GM19240 (cell line): ENCODE results near the gene SP1.
A peak's percentile ranks its signal among the peaks of the same experiment; 100 is the strongest.
"Not testable (repeated sequence)": the region's sequence is repeated elsewhere in the genome, so short reads cannot be mapped to it uniquely, and the experiment has no call there.

ENCODE experiments used
- DNase-seq: peaks from one replicate; pipeline ENCODE4 v3.0.0; 2011; ENCODE audit warnings: low spot score; ENCODE audit not compliant: insufficient read length

The SP1 gene

GRCh38 chr12:53444593-53445325, 64.8 kb downstream of the SP1 start:
- not testable (repeated sequence) for DNase-seq

DNA sequence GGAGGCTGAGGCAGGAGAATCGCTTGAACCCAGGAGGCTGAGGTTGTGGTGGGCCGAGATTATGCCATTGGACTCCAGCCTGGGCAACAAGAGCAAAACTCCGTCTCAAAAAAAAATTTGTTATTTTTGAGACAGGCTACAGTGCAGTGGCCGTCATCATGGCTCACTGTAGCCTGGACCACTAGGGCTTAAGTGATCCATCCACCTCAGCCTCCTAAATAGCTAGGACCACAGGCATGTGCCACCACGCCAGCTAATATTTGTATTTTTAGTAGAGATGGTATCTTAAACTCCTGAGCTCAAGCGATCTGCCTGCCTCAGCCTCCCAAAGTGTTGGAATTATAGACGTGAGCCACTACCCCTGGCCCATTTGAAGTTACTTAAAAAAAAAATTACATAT, 71.0 kb downstream of the SP1 start:
- DNase-seq: no peak

GRCh38 chr12:53451661-53452158, 71.7 kb downstream of the SP1 start, which contains the start of gene PCBP2:
Gene PCBP2, plus strand, starts transcription at chr12:53452102. Its CDS starts 2,699 bp downstream, at chr12:53454801.
- peak; percentile 87 for DNase-seq

DNA sequence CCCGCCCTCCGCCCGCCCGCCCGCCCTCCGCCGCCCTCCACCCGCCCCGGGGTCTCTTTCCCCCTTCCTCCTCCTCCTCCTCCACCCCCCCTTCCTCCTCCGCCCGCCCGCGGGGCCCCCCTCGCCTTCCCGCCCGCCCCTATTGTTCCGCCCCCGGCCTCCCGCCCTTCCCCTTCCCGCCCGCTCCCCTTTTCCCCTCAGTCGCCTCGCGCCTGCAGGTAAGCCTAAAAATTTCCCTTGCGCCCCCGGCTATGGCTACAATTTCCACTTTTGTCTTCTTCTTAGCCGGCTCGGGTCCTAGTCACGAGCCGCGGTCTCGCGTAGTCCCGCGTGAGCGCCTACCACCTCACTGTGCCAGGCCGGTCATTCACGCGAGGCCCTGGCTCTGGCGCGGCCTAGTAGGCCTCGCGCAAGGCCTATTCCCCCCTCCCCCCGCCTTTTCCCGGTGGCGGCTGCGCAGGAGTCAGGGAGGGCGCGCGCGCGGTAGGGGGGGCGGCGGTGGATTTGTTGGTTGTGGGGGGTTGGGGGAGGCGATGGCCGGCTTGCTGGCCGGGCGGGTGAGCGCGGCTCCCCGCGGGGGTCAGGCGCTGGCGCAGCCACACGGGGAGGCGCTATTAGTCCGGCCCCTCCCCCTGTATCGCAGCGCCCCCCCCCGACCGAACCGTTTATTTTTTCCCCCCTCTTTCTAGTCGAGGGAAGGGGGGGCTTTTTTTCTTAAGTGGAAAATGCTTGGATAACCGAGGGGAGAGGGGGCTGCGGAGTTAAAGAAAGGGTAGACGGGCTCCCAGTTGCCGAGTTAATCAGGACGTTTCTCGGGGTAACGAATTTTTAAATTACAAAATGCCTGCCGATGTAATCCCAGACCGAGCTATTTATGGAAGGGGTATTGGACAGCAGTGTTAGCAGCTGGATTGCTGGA, 72.4 kb downstream of the SP1 start:
- peak; percentile 41 for DNase-seq

DNA sequence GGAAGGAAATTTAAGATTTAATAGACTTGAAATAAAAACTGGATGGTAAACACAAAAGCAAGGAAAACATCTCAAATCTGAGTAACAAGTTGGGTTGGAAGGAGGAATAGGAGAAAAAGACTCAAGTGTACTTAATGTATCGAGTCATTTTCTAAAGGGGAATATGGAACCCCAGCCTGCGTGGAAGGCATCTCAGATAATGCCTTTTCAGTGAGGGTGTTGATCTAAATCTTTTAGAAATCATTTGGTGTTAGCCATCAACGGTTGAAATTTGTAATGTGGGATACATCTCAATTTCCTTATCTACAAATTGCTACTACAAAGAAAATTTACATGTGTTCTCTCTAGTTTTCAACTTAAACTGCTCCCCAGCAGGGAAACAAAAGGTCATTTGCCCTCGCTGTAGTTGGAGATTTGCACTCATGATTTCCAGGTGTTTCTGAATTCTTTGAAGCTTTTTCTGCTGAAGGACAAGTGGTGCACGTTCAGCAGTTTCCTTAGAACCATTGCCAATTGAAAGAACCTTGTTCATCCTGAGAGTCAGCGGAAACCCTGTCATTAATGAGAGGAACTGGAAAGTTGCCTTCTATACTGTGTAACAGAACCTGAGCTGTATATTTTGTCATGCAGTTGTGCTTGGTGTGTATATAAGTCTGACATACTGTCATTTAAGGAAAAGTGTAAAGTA, 74.1 kb downstream of the SP1 start:
- DNase-seq: no peak

DNA sequence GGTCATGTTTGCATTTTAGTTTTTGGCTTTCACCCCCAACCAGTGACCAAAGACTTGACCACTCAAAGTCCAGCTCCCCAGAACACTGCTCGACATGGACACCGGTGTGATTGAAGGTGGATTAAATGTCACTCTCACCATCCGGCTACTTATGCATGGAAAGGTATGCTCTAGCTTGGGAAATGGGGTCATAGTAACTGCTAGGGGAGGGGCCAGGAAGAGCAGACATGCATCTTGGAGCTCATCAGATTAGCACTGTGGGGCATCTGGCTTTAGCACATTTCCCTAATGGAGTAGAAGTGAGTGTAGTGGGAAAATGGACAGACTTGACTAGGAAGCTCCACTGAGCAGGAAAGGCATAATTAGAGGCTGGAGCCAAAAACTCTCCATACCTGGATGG, 74.7 kb downstream of the SP1 start:
- no peak for DNase-seq

DNA sequence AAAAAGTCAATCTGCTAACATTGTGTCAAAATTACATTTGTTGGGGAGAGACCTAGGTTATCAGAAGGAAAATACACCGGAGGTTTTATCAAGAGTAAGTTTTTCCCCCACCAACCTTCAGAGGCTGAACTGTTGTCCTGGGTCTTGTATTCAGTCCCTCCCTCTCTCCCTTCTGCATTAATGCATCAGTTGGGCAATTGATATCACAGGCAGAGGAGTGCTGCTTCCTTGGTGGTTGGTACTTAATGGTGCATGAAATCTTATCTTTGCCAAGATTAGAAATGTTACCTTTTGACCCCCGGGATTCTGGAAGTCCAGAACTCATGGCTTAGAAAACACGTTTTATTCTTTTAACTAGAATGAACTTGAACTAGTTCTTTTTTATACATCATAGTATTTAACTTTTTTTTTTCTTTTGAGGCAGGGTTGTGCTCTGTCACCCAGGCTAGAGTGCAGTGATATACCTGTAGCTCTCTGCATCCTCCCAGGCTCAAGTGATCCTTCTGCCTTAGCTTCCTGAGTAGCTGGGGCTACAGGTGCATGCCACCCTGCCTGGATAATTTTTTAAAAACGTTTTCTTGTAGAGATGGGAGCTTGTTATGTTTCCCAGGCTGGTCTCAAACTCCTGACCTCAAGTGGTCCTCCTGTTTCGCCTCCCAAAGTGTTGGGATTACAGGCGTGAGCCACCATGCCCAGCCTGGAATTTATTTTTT, 76.8 kb downstream of the SP1 start:
- no peak for DNase-seq

- DNase-seq: no peak
These were observed 79.1 kb downstream of the SP1 start for GRCh38 chr12:53459097-53459496.

- DNase-seq: no peak
These were observed 81.1 kb downstream of the SP1 start for GRCh38 chr12:53461059-53461458.

DNA sequence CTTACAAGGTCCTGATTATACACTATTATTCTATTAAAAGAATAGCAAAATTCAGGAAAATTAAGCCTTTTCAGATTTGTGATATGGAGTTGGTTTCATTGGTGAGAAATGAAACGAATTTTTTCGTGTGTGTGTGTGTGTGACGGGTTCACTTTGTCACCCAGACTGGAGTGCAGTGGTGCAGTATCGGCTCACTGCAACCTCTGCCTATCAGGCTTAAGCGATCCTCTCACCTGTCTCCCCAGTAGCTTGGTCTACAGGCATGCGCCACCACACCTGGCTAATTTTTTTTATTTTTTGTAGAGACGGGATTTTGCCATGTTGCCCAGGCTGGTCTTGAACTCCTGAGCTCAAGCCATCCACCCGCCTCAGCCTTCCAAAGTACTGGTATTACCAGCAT, 81.6 kb downstream of the SP1 start:
- no peak for DNase-seq

DNA sequence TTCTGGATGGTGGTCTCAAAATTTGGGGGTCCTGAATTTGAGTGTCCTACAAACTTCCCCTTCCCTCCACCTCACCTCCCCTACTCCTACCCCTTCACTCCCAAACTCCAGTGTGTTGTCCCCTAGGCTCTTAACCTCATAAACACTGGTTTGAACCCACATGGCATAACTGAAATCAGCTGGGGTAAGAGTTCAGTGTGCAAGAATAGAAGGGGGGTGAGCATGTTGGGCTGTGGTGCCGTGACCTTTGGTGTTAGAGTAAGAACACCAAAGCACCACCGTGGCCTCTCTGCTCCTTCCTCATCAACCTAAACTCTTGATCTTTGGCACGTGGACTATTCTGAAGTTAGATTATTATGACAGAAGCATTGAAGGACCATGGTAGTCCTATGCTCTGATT, 83.0 kb downstream of the SP1 start:
- no peak for DNase-seq

GRCh38 chr12:53463802-53464560, 84.0 kb downstream of the SP1 start:
- DNase-seq: no peak

DNA sequence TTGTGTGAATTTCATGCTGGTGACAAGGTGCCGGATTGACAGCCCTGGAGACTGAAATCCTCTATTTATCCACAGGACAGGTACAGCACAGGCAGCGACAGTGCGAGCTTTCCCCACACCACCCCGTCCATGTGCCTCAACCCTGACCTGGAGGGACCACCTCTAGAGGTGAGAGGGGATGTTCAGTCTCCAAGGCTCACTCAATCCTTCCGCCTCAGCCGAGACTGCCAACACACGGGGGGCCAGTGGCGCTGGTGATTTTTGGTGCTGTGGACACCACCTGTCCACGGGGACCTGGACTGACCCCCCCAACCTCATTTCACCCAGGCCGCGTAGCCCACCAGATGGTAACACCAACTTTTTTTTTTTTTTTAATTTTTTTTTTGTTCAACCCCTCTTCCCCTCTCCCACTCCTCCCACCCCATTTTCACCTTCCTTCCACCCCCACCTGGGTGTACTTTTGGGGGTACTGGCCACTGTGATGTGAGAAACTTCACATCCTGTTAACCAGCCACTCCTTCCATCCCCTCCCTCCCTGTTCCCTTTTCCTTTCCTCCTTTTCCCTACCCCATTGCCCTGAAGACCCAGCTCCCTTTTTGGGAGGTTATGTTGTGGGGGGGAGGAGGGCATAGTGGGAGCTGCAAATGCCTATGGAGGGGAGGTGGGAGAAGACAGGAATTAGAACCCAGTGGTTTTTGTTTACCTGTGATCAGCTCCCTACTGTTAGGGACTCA, 84.9 kb downstream of the SP1 start:
- DNase-seq: no peak

DNA sequence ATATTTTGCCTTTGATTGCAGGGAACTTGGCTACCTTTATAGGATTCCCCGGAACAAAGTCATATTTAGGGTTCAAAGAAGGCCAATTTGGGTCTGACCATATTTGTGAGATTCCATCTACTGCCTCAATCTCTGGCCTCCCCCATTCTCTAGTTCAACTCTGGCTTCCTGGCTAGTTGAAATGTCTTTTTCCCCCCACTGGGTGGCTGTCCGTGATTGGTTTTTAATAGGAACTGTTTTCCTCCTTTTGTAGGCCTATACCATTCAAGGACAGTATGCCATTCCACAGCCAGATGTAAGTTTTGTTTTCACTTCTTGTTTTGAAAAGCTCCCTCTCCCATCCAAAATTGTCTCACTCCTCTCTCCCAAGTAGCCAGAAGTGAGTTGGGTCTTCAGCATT, 85.7 kb downstream of the SP1 start:
- DNase-seq: no peak
